AG08395 (cell line): ENCODE data around the gene CELF5.
A peak's percentile ranks its signal among the peaks of the same experiment; 100 is the strongest.

Source experiments
- DNase-seq: peaks from one replicate; pipeline ENCODE4 v3.0.0; 2012; ENCODE audit warnings: mixed read lengths, low spot score

CELF5 gene

GRCh38 chr19:3243819-3244700 lies 19.6 kb downstream of the CELF5 start:
- DNase-seq, result peak; percentile 27

DNA sequence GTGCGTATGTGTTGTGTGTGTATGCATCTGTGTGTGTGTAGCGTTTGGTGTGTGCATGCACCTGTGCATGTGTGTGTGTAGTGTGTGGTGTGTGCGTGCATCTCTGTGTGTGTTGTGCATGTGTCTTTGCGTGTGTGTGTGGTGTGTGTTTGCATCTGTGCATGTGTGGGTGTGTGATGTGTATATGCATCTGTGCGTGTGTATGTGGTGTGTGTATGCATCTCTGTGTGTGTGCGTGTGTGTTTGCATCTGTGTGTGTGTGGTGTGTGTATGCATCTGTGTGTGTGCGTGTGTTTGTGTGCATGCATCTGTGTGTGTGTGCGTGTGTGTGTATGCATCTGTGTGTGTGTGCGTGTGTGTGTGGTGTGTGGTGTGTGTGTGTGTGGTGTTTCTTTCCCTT lies 20.6 kb downstream of the CELF5 start:
- DNase-seq, result no peak

- DNase-seq, result no peak
Observed at GRCh38 chr19:3248728-3249326, 24.4 kb downstream of the CELF5 start.

- DNase-seq, result no peak
Observed at GRCh38 chr19:3249408-3249807, 24.9 kb downstream of the CELF5 start.

DNA sequence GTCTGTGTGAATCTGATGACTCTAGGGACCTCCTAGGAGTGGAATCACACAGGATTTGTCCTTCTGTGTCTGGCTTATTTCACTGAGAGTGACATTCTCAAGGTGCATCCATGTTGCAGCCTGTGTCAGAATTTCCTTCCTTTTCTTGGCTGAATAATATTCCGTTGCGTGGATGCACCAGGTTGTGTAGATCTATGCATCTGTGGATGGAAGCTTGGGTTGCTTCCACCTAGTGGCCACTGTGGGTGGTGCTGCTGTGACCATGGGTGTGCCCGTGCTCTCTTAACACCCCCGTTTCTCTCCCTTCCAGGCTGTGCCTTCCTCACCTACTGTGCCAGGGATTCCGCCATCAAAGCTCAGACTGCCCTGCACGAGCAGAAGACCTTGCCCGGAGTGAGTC lies 26.2 kb downstream of the CELF5 start:
- peak; percentile 27 for DNase-seq

DNA sequence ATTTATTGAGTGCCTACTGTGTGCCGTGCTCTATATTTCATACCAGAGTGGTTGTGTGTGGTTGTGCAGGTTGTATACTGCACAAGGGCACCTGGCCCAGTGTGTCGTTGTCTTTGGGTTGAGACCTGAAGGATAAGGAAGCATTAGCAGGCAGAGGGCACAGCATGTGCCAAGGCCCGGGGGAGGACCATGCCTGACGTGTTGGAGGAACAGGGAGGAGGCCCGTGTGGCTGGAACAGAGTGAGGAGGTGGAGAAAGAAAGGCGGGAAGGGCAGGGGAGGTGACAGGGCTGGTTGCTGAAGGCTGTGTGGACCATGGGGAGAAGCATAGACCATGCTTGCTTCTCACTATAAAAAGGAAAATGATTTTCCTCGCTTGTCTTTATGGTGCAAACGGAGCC lies 26.8 kb downstream of the CELF5 start:
- no peak for DNase-seq

GRCh38 chr19:3252650-3253049 lies 28.2 kb downstream of the CELF5 start:
- DNase-seq, result no peak

DNA sequence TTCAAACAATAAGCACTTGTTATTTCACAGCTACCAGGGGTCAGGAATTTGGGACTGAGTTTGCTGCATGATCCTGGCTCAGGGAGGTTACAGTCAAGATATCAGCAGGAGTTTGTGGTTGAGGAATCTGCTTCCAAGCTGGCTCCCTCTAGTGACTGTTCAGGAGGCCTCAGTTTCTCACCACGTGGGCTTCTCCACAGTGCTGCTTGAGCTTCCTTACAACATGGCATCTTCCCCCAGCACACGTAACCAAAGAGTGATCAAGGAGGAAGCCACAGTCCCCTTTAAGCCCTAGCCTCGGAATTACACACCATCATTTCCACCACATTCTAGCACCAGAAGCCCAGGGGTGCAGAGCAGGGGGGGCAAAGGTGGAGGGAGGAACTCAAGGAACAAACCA lies 28.8 kb downstream of the CELF5 start:
- DNase-seq, result no peak

DNA sequence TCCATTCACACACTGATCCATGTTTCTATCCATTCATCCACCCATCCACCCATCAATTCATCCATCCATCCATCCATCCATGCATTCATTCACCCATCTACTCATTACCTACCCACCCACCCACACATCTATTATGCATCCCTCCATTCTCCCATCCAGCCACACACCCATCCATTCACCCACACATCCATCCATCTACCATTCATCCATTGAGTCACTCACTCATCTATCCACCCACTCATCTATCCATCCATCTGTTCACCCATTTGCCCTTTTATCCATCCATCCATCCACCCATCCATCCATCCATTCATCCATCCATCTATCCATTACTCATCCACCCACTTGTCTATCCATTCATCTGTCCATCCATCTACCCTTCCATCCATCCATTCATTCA lies 30.1 kb downstream of the CELF5 start:
- no peak for DNase-seq

DNA sequence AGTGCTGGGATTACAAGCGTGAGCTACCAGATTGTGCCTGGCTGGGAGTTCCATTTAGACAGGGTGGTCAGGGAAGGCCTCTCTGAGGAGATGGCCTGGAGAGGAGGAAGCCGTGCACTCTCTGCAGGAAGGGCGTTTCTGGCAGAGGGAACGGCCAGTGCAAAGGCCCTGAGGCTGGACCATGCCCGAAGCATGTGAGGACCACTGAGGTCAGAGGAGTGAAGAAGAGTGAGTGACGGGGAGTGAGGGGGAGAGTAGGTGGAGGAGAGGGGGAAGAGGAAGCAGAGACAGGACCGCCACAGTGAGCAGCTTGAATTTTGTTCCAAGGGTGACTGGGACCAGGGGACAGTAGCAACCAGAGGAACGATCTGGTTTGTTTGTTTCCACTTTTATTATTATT lies 32.6 kb downstream of the CELF5 start:
- DNase-seq, result no peak

- no peak for DNase-seq
Observed at GRCh38 chr19:3262362-3262761, 37.9 kb downstream of the CELF5 start.

- DNase-seq, result no peak
Observed at GRCh38 chr19:3263866-3264265, 39.4 kb downstream of the CELF5 start.

GRCh38 chr19:3265432-3265831 lies 41.0 kb downstream of the CELF5 start:
- DNase-seq, result no peak

- DNase-seq, result no peak
Observed at GRCh38 chr19:3266092-3266693, 41.7 kb downstream of the CELF5 start.

DNA sequence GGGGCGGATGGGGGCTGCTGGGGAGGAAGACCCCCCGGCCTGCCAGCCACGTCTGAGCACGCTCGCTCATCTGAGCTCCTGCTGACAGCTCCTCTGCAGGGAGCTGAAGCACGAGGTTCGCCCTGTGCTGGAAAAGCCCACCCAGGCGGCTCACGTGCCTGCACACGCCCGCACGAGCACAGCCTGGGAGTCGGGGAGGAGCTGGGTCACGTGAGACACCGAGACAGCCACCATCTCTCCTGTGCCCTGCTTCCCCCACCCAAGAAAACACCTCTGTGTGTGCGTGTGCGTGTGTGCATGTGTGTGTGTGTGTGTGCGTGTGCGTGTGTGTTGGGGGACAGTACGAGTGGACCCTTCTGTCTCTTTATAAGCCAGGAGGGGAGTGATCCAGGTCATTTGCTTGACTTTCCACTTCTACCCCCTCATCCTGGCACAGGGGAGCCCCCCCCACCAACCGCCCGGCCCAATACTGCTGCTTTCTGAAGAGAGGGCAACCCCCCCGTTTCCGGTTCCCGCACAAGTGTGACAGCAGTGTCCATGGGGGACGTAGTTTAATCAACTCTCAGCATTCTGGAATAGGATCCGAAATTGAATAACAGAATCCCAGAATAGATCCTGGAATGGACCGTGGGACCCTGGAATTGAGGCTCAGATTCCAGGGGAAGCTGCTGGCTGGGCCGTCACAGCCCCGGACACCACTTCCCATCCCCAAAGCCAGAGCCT lies 42.5 kb downstream of the CELF5 start:
- no peak for DNase-seq

- no peak for DNase-seq
Observed at GRCh38 chr19:3268326-3268725, 43.9 kb downstream of the CELF5 start.

GRCh38 chr19:3268763-3269162 lies 44.3 kb downstream of the CELF5 start:
- DNase-seq, result no peak

DNA sequence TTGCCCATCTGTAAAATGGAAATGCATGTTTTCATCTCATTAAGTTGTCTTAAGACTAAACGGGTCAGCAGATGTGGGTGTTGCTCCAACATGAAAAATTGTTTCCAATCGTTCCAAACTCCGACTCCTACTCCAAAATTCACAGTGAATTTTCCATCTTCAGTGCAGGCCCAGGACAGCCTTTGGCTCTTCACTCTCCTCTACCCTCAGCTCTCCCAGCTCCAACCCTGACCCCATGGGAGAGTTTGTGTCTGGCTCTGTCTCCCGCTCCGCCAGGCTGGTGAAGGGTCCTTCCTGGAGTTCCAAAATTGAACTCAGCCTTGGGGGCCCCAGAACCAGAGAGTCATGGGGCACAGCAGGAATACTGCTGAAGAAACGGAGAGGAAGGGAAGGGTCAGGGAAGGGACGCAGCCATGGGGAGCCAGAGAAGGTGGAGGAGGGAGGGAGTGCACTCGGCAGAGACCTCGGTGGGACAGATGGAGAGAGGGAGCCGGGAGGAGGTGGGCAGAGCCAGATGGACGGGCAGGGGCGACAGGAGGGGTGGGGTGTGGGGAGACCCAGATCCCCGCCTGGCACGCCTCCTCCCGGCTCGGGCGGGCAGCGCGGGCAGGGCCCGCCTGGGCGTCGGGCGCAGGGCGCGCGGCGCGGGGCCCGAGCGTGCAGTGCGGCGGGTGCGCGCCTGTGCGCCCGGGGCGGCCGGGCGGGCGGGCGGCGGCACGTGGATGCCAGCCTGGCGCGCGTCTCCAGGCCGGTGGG lies 45.6 kb downstream of the CELF5 start:
- no peak for DNase-seq

GRCh38 chr19:3270902-3271301 lies 46.4 kb downstream of the CELF5 start:
- no peak for DNase-seq

DNA sequence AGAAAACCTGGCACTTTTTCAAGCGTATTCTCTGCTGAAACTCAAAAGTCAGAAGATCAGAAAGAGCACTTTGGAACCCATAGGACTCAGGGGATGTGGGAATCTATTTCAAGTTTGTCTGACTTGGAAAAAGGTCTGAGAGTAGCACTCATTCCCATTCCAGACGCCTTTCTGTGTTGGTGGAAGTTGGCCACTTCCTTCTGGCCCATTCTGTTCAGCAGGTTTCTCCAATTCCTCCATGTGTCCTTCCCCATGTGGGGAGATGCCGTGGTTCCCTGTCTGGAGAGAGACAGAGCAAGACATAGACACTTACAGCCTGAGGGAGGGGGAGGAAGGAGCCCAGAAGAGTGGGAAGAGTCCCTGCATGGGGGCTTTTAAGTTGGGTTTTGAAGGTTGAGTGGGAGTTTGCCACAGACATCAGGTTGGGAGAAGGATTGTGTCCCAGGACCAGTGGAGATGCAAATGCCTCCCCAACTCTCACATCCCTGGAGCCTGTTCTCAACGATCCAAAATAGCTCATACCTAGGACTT lies 48.0 kb downstream of the CELF5 start:
- DNase-seq, result no peak

DNA sequence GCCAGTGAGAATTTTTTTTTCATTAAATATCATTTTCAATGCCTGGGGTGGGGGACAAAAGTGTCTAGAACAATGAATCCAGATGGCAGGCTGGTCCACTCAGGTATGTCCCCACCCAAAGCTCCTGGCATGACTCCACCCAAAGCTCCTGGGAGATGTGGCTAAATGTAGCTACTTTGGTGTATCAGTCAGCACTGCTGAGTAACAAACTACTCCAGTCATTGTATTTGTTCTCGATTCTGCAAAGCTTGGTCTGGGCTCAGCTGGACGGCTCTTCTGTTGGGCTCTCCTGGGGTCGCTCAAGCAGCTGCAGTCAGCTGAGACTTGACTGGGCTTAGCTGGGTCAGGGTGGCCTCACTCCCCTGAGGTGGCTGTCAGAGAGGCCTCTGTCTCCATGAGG lies 48.5 kb downstream of the CELF5 start:
- DNase-seq, result no peak
